Nucleus accumbens (tissue), 56 donors: ENCODE results near the gene FAM124B.
A peak's percentile ranks its signal among the peaks of the same experiment; 100 is the strongest.

Source experiments
- DNase-seq, 56 donors: peaks; one replicate each; lab custom pipeline; 2025; lab: John Stamatoyannopoulos, UW

FAM124B gene

GRCh38 chr2:224401641-224402342, at the start of gene FAM124B:
FAM124B (minus strand) TSS chr2:224402107; CDS start chr2:224401768, 339 bp downstream.
- peak in 36 of 56 donors; percentile 2 to 47 (median 16) for DNase-seq

DNA sequence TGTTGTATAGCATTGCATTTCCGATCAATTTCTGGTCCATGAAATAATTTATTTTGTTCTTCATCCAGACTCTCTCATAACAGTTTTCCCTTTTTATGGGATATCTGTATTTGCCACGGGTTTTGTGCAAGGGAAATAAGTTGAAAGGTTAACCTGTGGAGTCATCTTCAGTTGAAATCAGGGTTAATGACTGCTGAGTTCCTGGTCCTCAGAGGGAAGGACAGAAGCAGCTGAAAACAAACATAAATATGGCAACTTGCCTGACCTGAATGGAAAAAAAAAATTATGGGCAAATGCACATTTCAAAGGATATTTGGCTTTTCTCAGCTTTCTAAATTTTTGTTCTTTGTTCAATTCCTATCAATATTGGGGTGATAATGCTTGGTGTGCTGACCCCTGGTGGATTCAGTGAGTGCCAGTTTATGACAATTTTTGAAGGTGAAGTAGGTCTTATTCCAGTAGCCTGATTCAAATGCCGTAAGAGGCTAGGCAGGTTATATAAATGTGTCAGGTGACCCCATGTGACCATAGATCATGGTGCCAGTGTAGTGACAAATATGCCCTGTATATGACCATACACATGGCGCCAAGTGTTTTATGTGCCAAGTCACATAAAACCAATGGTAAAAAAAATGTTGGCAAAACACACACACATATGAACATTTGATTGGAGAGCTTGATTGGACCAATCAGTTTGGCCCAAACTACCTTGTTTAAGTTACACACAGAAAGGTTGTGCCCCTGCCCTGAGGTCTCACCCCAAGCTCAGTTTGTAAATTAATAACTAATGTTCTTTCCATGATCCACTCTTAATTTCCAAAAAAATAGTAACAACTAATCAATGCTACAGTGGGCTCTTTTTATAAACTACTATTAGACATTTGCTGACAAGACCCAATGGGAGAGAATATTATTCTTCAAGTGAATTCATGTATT, 47.6 kb upstream of the FAM124B start:
- peak in 1 of 56 donors; percentile 1 for DNase-seq

- DNase-seq = no peak
Measured at GRCh38 chr2:224448236-224448635, 46.3 kb upstream of the FAM124B start.

- DNase-seq = no peak
Measured at GRCh38 chr2:224444783-224445182, 42.9 kb upstream of the FAM124B start.

GRCh38 chr2:224444021-224444420, 42.1 kb upstream of the FAM124B start:
- DNase-seq = no peak

DNA sequence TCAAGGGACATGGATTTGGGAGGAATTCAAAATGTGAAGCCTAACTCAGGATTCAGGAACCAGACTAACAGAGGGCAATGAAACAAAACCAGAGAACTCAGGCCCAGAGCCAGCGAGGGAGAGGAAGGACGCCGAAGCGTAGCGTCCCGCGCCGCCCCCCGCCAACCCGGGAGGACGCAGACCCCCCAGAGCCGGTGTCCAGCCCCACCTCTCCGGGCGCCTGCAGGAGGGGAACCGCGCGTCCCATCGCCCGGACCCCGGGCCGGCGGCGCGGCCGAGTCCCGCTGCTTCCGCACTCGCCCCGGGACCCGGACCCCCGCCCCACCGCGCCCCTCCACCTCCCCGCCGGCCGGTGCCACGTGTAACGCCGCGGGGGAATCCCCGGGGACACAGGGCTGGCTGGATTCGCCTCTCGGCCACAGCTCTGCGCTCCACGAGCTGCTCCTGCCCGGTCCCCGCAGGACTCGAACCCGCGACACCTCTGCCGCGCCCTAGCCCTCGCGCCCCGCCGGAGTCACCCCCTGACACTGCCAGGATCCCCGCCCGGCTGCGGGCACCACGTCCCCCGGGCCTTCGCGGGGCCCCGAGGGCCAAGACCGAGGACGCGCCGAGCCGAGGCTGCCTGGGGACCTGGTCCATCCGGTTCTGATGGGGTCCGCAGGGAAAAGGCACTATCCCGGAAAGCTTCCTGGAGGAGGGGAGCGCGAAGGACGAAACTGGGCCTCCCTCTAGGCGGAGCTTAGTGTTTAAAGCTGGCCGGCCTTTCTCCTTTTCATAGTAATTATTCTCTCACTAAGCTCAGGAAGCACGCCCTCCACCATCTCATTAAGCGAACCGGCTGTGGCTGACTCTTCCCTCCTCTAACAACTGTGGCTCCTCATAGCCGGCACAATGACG, 40.4 kb upstream of the FAM124B start:
- DNase-seq = peak in 2 of 56 donors; percentile 1 to 6

DNA sequence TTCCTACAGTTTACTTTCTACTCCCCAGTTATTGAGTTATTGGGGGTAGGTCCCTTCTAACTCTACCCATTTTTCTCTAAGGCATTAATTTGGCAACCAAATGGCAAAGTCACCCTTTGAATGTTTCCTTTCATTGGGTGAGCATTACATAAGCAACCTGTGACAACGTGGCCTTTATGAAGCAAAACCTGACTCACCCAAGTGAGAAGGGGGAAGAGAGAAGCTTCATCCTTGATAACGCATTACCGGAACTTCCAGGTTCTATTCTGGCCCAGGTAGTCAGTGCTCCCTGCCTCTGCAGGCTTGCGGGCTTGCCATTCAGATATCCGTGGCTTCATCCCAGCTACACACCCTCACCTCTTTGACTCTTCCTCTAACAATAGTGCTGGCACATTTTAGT, 39.1 kb upstream of the FAM124B start:
- no peak for DNase-seq

DNA sequence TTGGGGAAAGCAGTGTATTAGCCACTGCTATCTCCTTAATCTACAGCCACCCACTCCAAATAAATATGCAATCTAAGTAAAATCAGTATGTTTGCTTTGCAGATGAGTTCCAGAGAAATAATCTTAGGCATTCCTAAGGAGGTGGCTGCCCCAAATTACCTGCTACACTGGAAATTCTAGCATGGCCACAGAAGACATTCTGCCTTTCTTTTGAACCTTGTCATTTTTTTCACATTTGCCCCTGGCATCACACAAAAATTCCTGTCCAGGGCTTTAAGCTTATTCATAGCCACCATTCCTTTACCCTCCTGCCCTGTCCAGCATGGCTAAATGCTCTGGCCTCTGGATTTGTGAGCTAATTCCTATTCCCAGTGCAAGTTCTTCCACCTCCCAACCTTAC, 36.8 kb upstream of the FAM124B start:
- DNase-seq = no peak

- no peak for DNase-seq
Measured at GRCh38 chr2:224436634-224437033, 34.7 kb upstream of the FAM124B start.

GRCh38 chr2:224434618-224435017, 32.7 kb upstream of the FAM124B start:
- DNase-seq = no peak

- DNase-seq = peak in 1 of 56 donors; percentile 3
Measured at GRCh38 chr2:224433442-224433841, 31.5 kb upstream of the FAM124B start.

DNA sequence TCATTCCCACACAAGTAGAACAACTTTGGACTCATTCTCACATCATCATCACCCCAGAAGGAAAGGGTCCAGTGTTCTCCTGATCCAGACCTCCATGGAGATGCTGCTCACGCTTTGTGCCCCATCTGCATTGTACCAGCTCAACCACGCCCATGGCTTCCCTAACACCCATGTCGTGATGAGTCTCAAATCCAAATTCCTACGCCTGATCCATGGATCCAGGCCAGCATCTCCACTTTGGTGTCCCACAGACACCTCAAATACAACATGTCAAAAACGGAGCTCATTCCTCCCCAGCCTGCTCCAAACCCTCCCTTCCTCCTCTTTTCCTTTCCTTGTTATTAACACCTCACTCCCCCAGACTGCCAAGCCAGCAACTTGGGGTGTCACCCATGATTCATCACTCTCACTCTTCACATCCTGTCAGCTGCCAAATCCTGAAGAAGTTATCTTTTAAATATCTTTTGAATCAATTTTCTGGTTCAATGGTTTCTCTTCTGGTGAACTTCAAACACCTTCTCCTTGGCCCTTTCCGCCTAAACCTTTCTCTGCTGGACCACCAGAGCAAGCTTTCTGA, 30.2 kb upstream of the FAM124B start:
- DNase-seq = peak in 3 of 56 donors; percentile 5 to 28 (median 7)

GRCh38 chr2:224429441-224429810, 27.5 kb upstream of the FAM124B start:
- DNase-seq = no peak

DNA sequence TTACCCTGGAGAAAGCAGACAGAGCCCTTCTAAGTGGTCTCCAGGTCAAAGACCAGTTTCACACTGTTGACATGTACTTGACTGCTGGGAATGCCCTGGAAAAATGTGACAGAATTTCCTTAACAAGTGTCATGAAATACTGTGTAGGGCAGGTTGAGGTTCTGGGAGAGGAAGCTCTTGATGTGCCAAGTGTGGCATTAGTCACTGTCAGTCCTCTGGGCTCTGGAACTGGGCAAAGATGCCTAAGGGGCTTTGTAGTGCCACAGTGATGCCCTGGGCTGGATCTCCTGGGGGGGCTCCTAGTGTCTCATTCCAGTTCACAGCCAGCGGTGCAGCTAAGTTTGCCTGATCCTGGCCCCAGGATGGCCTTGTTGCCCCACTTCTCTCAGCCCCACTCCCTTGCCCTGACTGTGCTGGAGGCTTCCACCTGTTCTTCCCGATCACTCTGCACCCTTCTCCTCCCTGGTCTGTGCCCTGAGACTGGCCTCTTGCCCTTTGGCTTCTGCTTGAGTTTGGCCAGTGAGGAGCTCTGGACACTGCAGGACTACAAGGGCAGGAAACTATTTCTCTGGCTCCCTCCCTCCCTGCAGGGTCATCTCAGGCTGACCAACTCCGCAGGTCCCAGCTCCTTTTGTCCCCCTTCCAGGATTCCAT, 27.0 kb upstream of the FAM124B start:
- no peak for DNase-seq

GRCh38 chr2:224427471-224427870, 25.6 kb upstream of the FAM124B start:
- DNase-seq = no peak

GRCh38 chr2:224426656-224427055, 24.7 kb upstream of the FAM124B start:
- no peak for DNase-seq

DNA sequence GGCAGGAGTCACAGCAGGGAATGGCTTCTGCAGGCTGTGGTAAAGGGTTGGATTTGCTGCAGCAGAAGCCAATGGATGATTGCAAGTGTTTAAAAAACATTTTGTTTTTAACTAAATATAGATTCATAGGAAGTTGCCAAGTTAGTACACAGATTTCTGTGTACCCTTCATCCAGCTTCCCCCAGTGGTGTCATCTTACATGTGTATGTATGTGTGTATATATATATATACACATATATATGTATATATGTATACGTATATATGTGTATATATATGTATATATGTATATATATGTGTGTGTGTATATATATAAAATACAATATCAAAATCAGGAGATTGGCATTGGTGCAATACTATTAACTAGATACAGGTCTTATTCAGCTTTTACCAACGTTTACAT, 19.2 kb upstream of the FAM124B start:
- DNase-seq = no peak

DNA sequence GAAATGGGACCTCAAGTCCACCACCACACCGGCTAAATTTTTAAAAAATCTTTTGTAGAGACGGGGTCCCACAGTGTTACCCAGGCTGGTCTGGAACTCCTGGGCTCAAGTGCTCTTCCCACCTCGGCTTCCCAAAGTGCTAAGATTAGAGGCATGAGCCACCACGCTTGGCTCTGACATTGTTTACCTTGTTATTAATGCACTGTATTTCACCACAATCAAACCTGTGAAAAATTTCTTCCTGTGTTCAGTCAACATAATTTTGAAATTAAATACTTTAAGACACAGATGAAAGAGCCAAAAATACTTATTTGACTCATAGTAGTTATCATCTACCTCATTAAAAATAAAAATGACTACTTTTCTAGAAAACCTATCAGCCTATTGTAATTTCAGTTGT, 16.0 kb upstream of the FAM124B start:
- DNase-seq = no peak

- no peak for DNase-seq
Measured at GRCh38 chr2:224417361-224417729, 15.4 kb upstream of the FAM124B start.
